Esophagus squamous epithelium (tissue), 4 donors: ENCODE results near the gene DENND1A.

Experiments
- POLR2A ChIP-seq, 4 donors: fragments of 450-650 bp; IDR thresholded peaks; one replicate each; pipeline ENCODE4 v1.6.1; 2017; ENCODE audit warnings: antibody characterized with exemption in 4 of 4, mild to moderate bottlenecking in 4 of 4, moderate library complexity in 3 of 4
- TF ChIP-seq, protein P1 (sequence below), 6 experiments: fragments of 450-650 bp in 4 of 6; fragments of 200-600 bp in 2 of 6; sonication (generic) in 2 of 6; IDR thresholded peaks; one replicate each; pipeline ENCODE4 v1.5.1; 2016 to 2019; ENCODE audit warnings: antibody characterized with exemption in 6 of 6, mild to moderate bottlenecking in 4 of 6, moderate library complexity in 4 of 6

DNA sequence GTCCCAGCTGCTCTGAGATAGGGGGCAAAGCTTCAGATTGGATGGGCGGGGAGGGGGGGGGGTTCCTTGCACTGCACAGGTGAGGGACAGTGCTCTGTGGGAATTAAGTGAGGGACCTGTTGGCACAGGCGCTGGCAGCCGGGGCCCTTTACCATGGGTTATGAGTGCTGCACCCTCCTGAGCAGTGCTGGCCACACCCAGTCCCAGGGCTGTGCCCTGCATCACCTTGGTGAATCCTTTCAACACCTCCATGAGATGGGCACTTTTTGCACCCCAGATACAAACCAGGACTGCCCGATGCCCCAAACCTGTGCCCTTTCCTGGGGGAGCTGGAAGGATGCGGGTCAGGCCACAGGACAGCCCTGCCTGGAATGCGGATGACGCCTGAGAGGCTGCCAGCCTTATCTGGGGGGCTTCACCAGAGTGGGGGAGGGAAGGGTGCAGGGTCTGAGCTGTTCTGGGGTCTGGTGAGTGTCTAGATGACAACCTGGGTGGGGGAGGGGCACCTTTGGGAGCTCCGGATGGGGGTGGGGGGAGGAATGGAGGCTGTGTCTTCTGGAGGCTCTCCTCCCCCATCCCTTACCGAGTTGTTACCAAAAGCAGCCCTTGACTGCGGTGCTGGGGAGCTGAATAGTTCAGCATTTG, 568.7 kb downstream of the DENND1A start:
- TF ChIP-seq POLR2A (IDR thresholded peaks at IDR 0.05) = no peak
- TF ChIP-seq, protein P1, sequence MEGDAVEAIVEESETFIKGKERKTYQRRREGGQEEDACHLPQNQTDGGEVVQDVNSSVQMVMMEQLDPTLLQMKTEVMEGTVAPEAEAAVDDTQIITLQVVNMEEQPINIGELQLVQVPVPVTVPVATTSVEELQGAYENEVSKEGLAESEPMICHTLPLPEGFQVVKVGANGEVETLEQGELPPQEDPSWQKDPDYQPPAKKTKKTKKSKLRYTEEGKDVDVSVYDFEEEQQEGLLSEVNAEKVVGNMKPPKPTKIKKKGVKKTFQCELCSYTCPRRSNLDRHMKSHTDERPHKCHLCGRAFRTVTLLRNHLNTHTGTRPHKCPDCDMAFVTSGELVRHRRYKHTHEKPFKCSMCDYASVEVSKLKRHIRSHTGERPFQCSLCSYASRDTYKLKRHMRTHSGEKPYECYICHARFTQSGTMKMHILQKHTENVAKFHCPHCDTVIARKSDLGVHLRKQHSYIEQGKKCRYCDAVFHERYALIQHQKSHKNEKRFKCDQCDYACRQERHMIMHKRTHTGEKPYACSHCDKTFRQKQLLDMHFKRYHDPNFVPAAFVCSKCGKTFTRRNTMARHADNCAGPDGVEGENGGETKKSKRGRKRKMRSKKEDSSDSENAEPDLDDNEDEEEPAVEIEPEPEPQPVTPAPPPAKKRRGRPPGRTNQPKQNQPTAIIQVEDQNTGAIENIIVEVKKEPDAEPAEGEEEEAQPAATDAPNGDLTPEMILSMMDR (IDR thresholded peaks at IDR 0.05) = no peak
